PC-3 (cell line): ENCODE data around the gene KRT31. TPM values are rescaled to one million over a fixed set of nuclear protein-coding genes. Genes with fewer than 3 reads are reported as not detected.
A peak's percentile ranks its signal among the peaks of the same experiment; 100 is the strongest.
"Not testable (repeated sequence)": the region's sequence is repeated elsewhere in the genome, so short reads cannot be mapped to it uniquely, and the experiment has no call there.

Experiments used
- ATAC-seq: fragments of 200-7000 bp; cut with Tn5 transposase; 2 replicates; pipeline ENCODE4 v1.9.1; 2020; ENCODE audit warnings: mild to moderate bottlenecking, moderate library complexity
- BruUV-seq: library from RNA; stranded (reverse); fragments of 400-500 nt; replicated peaks from 2 replicates; lab custom pipeline; 2021; lab: Mats Ljungman, UMichigan
- CTCF ChIA-PET: fragments of 300-600 bp; sonication (Branson Sonifier 250); formaldehyde crosslinking; loops from one replicate; lab custom pipeline; 2022; ENCODE audit warnings: antibody characterized with exemption; lab: Charles Lee
- POLR2A ChIA-PET: fragments of 300-600 bp; sonication (Branson Sonifier 250); formaldehyde crosslinking; loops from one replicate; lab custom pipeline; 2022; ENCODE audit warnings: antibody characterized with exemption; ENCODE audit not compliant: unreplicated experiment; lab: Charles Lee
- DNase-seq: peaks from one replicate; pipeline ENCODE4 v3.0.0-alpha.2; 2015
- H2AFZ ChIP-seq: fragments of 300-600 bp; sonication (generic); 2 replicates; pipeline ENCODE4 v1.6.0; 2016; ENCODE audit warnings: antibody characterized with exemption, low read length
- H3F3A ChIP-seq: fragments of 300-600 bp; sonication (generic); one replicate; pipeline ENCODE4 v1.6.0; 2017; ENCODE audit warnings: antibody characterized with exemption, low read length, control low read depth, mild to moderate bottlenecking; ENCODE audit not compliant: unreplicated experiment
- H3K27ac ChIP-seq: fragments of 300-600 bp; sonication (generic); 2 replicates; pipeline ENCODE4 v1.5.1; 2016; ENCODE audit warnings: mild to moderate bottlenecking, low read length
- H3K27me3 ChIP-seq: fragments of 300-600 bp; sonication (generic); 2 replicates; pipeline ENCODE4 v1.6.1; 2016; ENCODE audit warnings: low read length, mixed read lengths
- H3K36me3 ChIP-seq: fragments of 300-600 bp; sonication (generic); 2 replicates; pipeline ENCODE4 v1.6.1; 2016; ENCODE audit warnings: low read depth, mixed run types, low read length, mixed read lengths
- H3K4me1 ChIP-seq: fragments of 300-600 bp; sonication (generic); 2 replicates; pipeline ENCODE4 v1.5.1; 2016; ENCODE audit warnings: low read length; ENCODE audit not compliant: insufficient read depth
- H3K4me2 ChIP-seq: fragments of 300-600 bp; sonication (generic); 2 replicates; pipeline ENCODE4 v1.6.0; 2016; ENCODE audit warnings: low read length
- H3K4me3 ChIP-seq: fragments of 300-600 bp; sonication (generic); 2 replicates; pipeline ENCODE4 v1.5.1; 2016; ENCODE audit warnings: mild to moderate bottlenecking, low read length, mixed read lengths
- H3K79me2 ChIP-seq: fragments of 300-600 bp; sonication (generic); 2 replicates; pipeline ENCODE4 v1.6.1; 2017; ENCODE audit warnings: low read length, mixed read lengths
- H3K9ac ChIP-seq: fragments of 300-600 bp; sonication (generic); 2 replicates; pipeline ENCODE4 v1.6.0; 2016; ENCODE audit warnings: mild to moderate bottlenecking, low read length
- H3K9me2 ChIP-seq: fragments of 300-600 bp; sonication (generic); replicated peaks from 2 replicates; pipeline ENCODE4 v1.6.1; 2016; ENCODE audit warnings: mixed run types, low read length, mixed read lengths
- H3K9me3 ChIP-seq: fragments of 300-600 bp; sonication (generic); 2 replicates; pipeline ENCODE4 v1.6.1; 2016; ENCODE audit warnings: low read length, mixed read lengths
- H4K20me1 ChIP-seq: fragments of 300-600 bp; sonication (generic); 2 replicates; pipeline ENCODE4 v1.6.1; 2016; ENCODE audit warnings: low read length, mixed read lengths
- CTCF ChIP-seq: fragments of 300-600 bp; sonication (generic); conservative IDR thresholded peaks from 2 replicates; pipeline ENCODE4 v1.5.1; 2017; ENCODE audit warnings: antibody characterized with exemption, low read depth, mild to moderate bottlenecking, low read length
- EZH2 ChIP-seq: fragments of 300-600 bp; sonication (generic); IDR thresholded peaks from one replicate; pipeline ENCODE4 v1.6.1; 2017; ENCODE audit warnings: antibody characterized with exemption, mild to moderate bottlenecking, low read length; ENCODE audit not compliant: unreplicated experiment
- EZH2phosphoT487 ChIP-seq: fragments of 300-600 bp; sonication (generic); IDR thresholded peaks from 2 replicates; pipeline ENCODE4 v1.6.1; 2018; ENCODE audit warnings: mild to moderate bottlenecking, antibody characterized with exemption, low read length, borderline replicate concordance
- intact Hi-C: fragments of 100-400 bp; cut with micrococcal nuclease; formaldehyde crosslinking; loops from 2 replicates; pipeline ENCODE4 v1.9.0; 2023
- total RNA-seq: library from RNA; depleted of rRNA; stranded (reverse); fragments of >200 nt; gene quantifications from 2 replicates; pipeline ENCODE4 v1.2.3, GENCODE V29; 2014

The KRT31 gene
- total RNA-seq, 1 experiment from 2014 or later, result not detected

GRCh38 chr17:41354536-41354935, 42.9 kb downstream of the KRT31 start:
- no TSS peak for BruUV-seq
- CTCF ChIA-PET, result no interaction called here

GRCh38 chr17:41352597-41353366, 44.6 kb downstream of the KRT31 start:
- CTCF ChIA-PET, result no interaction called here
- no peak overlapping the region for H3K4me2 ChIP-seq
- H3K4me1 ChIP-seq, result no peaks in the 10 kb centered on the region
- intact Hi-C loops, result no loop called here
- no peak overlapping the region for H3K4me3 ChIP-seq
- POLR2A ChIA-PET, result no interaction called here
- H2AFZ ChIP-seq, result no peak overlapping the region
- H3K9me2 ChIP-seq, result no peaks in the 10 kb centered on the region
- ATAC-seq (peak; percentile 64), DNase-seq (no peak)
- H3K27ac ChIP-seq, result no peak overlapping the region
- no peaks in the 10 kb centered on the region for H3K27me3 ChIP-seq
- no peak overlapping the region for H3K9ac ChIP-seq
- H3K79me2 ChIP-seq, result no peaks in the 10 kb centered on the region
- no peaks in the 10 kb centered on the region for H3F3A ChIP-seq
- H4K20me1 ChIP-seq, result no peaks in the 10 kb centered on the region
- TF ChIP-seq EZH2phosphoT487, result no peak
- no peaks in the 10 kb centered on the region for H3K36me3 ChIP-seq
- no peaks in the 10 kb centered on the region for H3K9me3 ChIP-seq
- BruUV-seq, result no TSS peak

More at GRCh38 chr17:41354536-41354935, 42.9 kb downstream of the KRT31 start:
- H3K4me3 ChIP-seq, result no peak overlapping the region
- intact Hi-C loops, result no loop called here
- peaks cover 2% of the 10 kb centered on the region for H3K4me1 ChIP-seq
- no peak overlapping the region for H2AFZ ChIP-seq
- no peak overlapping the region for H3K9ac ChIP-seq
- no peaks in the 10 kb centered on the region for H3K36me3 ChIP-seq
- H3K9me2 ChIP-seq, result no peaks in the 10 kb centered on the region
- no peak for DNase-seq
- POLR2A ChIA-PET, result no interaction called here
- no peak for ATAC-seq
- no peaks in the 10 kb centered on the region for H4K20me1 ChIP-seq
- H3F3A ChIP-seq, result no peaks in the 10 kb centered on the region
- no peaks in the 10 kb centered on the region for H3K9me3 ChIP-seq
- TF ChIP-seq CTCF (no peak), EZH2 (no peak), EZH2phosphoT487 (no peak)
- no peaks in the 10 kb centered on the region for H3K79me2 ChIP-seq
- no peak overlapping the region for H3K27ac ChIP-seq
- H3K4me2 ChIP-seq, result no peak overlapping the region
- H3K27me3 ChIP-seq, result no peaks in the 10 kb centered on the region

- H3K36me3 ChIP-seq, result no peaks in the 10 kb centered on the region
- intact Hi-C loops, result no loop called here
- CTCF ChIA-PET, result no interaction called here
- DNase-seq (no peak), ATAC-seq (no peak)
- H3K79me2 ChIP-seq, result no peaks in the 10 kb centered on the region
- H3K27me3 ChIP-seq, result no peaks in the 10 kb centered on the region
- no peaks in the 10 kb centered on the region for H4K20me1 ChIP-seq
- no TSS peak for BruUV-seq
- no peak overlapping the region for H3K27ac ChIP-seq
- H3K4me3 ChIP-seq, result no peak overlapping the region
- H2AFZ ChIP-seq, result no peak overlapping the region
- no peak overlapping the region for H3K9ac ChIP-seq
- H3F3A ChIP-seq, result no peaks in the 10 kb centered on the region
- no peak overlapping the region for H3K4me2 ChIP-seq
- H3K9me3 ChIP-seq, result no peaks in the 10 kb centered on the region
- no peaks in the 10 kb centered on the region for H3K9me2 ChIP-seq
- TF ChIP-seq EZH2, result no peak
- no peak for TF ChIP-seq EZH2phosphoT487
- no peak for TF ChIP-seq CTCF
- H3K4me1 ChIP-seq, result no peaks in the 10 kb centered on the region
- POLR2A ChIA-PET, result interaction anchor here (0.6 kb wide), 1 partner anchor 18 kb away, joined by 3 read pairs; the partner anchor contains the start of gene KRT33B
Observed at GRCh38 chr17:41351177-41351576, 46.2 kb downstream of the KRT31 start.

- H3K36me3 ChIP-seq, H3K9ac ChIP-seq, H3K4me2 ChIP-seq, H3K27me3 ChIP-seq, H3K9me3 ChIP-seq, H3K4me3 ChIP-seq, CTCF ChIA-PET, H3F3A ChIP-seq, H3K4me1 ChIP-seq, H3K9me2 ChIP-seq, ATAC-seq, H3K79me2 ChIP-seq, DNase-seq, BruUV-seq, H2AFZ ChIP-seq, intact Hi-C loops, H3K27ac ChIP-seq, H4K20me1 ChIP-seq: not testable (repeated sequence)
- POLR2A ChIA-PET, result interaction anchor here (0.6 kb wide), 1 partner anchor 178 kb away, joined by 3 read pairs; no protein-coding TSS in a partner anchor
Observed at GRCh38 chr17:41350381-41350878, 47.0 kb downstream of the KRT31 start, which contains the start of gene KRT33A. TSS of gene KRT33A (minus strand) at chr17:41350828. CDS start at chr17:41350767, 61 bp downstream.
